Stimulated activated naive CD8-positive, alpha-beta T cell treated with anti-CD3 and anti-CD28 coated beads, Interleukin-15, Interleukin-2, amounts not matched to agents 100 ng/mL and 50 ng/mL, for 24 hours (primary cell): ENCODE measurements around the gene LRRC58.
A peak's percentile ranks its signal among the peaks of the same experiment; 100 is the strongest.
"Not testable (repeated sequence)": the region's sequence is repeated elsewhere in the genome, so short reads cannot be mapped to it uniquely, and the experiment has no call there.

ENCODE experiments used
- H3K27ac Mint-ChIP-seq: one replicate; pipeline ENCODE4 v1.8.0; 2021; ENCODE audit warnings: mild to moderate bottlenecking, mixed read lengths
- H3K27me3 Mint-ChIP-seq: one replicate; pipeline ENCODE4 v1.8.0; 2021; ENCODE audit warnings: mixed read lengths
- H3K36me3 Mint-ChIP-seq: one replicate; pipeline ENCODE4 v1.8.0; 2021; ENCODE audit warnings: low read depth, mixed read lengths
- H3K4me1 Mint-ChIP-seq: one replicate; pipeline ENCODE4 v1.8.0; 2021; ENCODE audit warnings: low read depth, mixed read lengths
- H3K4me3 Mint-ChIP-seq: one replicate; pipeline ENCODE4 v1.8.0; 2021; ENCODE audit warnings: mild to moderate bottlenecking, mixed read lengths
- H3K9me3 Mint-ChIP-seq: one replicate; pipeline ENCODE4 v1.8.0; 2021; ENCODE audit warnings: mixed read lengths

The LRRC58 gene

DNA sequence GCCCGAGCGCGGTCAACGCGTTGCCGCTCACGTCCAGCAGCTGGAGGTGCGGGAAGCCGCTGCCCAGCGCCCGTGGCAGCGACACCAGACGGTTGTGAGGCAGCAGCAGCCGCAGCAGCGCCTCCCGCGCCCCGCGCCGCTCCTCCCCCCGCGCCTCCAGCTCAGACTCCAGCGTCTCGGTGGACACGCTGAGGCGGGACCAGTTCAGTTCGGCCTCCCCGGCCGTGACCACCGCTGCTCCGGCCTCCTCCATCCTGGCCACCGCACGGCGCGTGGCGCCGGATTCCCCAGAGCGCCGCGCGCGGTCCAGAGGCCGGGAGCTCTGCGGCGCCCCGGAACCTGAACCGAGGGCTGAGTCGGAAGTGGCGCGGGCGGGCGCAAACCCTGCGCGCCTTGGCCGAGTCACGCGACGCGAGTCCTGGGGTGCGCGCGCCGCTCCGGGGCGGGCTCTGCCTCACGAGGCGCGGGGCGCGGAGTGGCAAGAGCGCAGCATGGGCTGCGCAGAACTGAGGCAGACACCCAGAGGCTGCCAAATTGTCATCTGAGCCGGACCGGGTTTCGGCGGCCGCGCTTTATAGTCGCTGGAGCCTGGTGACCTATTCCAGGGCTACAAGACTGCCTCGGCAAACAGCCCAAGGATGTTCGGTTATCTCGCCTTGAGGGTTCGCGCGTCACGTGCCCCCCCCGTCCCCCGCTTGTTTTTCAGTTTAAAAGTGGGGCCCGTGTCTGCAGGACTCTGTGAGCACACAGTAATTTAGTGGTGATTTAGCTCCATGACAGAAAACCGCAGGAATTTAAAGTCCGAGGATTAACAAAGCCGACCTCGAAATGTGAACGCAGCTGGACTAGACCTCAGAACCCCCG, at the start of gene LRRC58:
LRRC58 (minus strand) TSS at position 364 of the 864 bp plus-strand sequence; CDS start at position 253, 111 bp downstream.
- H3K4me1 Mint-ChIP-seq, result peaks cover 50% of the 10 kb centered on the region

DNA sequence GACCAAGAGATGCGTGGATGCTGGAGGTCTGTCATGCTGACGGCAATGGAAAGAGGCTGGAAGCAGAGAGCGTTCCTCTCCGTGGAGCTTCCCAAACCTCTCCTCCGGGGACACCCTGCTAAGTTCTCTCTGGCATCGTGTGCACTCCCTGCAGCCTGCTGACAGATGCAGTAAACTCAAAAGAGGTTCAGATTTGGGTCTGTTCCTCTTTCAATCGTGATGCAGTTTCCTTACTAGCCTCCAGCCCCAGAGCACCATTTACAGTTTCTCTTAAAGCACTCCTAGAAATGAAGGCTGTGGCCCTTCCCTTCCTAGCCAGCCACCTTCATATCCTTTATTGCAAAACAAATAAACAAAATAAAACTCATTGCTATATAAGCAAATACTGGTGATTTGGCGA, 47.3 kb upstream of the LRRC58 start:
- H3K36me3 Mint-ChIP-seq, result no peaks in the 10 kb centered on the region
- H3K27me3 Mint-ChIP-seq, result no peaks in the 10 kb centered on the region
- no peak overlapping the region for H3K4me3 Mint-ChIP-seq
- no peaks in the 10 kb centered on the region for H3K9me3 Mint-ChIP-seq
- no peaks in the 10 kb centered on the region for H3K4me1 Mint-ChIP-seq
- H3K27ac Mint-ChIP-seq, result no peak overlapping the region

More for the DNA sequence above, at the start of gene LRRC58:
- Mint-ChIP-seq H3K9me3 (no peaks in the 10 kb centered on the region), H3K27me3 (peaks cover 4% of the 10 kb centered on the region), H3K4me3 (peak within 1 kb of the TSS; percentile 97), H3K36me3 (peaks cover 37% of the 10 kb centered on the region), H3K27ac (peak within 1 kb of the TSS; percentile 95)

- Mint-ChIP-seq H3K4me3 (no peak overlapping the region), H3K36me3 (no peaks in the 10 kb centered on the region), H3K27me3 (no peaks in the 10 kb centered on the region), H3K4me1 (no peaks in the 10 kb centered on the region), H3K9me3 (no peaks in the 10 kb centered on the region), H3K27ac (no peak overlapping the region)
Measured at GRCh38 chr3:120394347-120394746, 45.2 kb upstream of the LRRC58 start.

DNA sequence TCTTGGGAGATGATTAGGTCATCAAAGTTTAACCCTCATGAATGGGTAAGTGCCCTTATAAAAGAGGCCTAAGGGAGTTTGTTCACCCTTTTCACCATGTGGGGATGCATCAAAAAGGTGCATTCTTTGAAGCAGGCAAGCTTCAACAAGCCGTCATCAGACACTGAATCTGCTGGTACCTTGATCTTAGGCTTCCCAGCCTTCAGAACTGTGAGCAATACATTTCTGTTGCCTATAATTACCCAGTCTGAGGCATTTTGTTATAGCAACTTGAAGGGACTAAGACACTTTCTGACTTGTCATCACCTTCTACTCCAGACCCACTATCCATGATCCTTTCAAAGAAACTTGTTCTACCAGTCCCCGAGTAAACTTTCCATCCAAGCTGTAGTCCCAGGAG, 44.6 kb upstream of the LRRC58 start:
- Mint-ChIP-seq H3K9me3 (no peaks in the 10 kb centered on the region), H3K36me3 (no peaks in the 10 kb centered on the region), H3K27ac (no peak overlapping the region), H3K4me3 (no peak overlapping the region), H3K4me1 (no peaks in the 10 kb centered on the region), H3K27me3 (no peaks in the 10 kb centered on the region)

- H3K27me3 Mint-ChIP-seq, result no peaks in the 10 kb centered on the region
- H3K4me3 Mint-ChIP-seq, result no peak overlapping the region
- H3K36me3 Mint-ChIP-seq, result no peaks in the 10 kb centered on the region
- no peak overlapping the region for H3K27ac Mint-ChIP-seq
- no peaks in the 10 kb centered on the region for H3K9me3 Mint-ChIP-seq
- H3K4me1 Mint-ChIP-seq, result no peaks in the 10 kb centered on the region
Measured at GRCh38 chr3:120393243-120393642, 44.1 kb upstream of the LRRC58 start.

DNA sequence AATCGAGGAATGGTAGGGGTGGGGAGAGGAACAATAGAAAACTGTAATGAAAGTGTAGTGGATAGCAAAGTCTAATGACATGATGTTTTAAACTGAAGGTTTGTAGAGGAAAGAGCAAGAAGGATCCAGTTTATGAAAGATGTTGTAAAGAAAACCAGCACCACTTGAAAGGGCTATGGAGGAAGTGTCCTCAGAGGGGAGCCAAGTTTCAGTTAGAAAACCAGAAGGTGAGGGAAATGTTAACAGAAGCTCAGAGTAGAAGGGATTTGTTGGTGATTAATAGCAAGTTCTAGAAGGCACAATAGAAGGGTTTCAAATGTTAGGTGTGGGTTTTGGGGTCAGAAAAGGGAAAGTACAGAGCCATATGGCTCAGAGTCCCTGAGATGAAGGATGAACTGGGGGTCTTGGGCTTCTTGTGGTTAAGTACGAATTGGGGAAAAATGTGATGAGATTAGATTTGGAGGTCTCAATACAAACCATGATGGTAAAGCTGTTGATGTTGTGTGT, 33.8 kb upstream of the LRRC58 start:
- Mint-ChIP-seq H3K4me3 (no peak overlapping the region), H3K27me3 (peaks cover 7% of the 10 kb centered on the region), H3K27ac (no peak overlapping the region), H3K4me1 (no peaks in the 10 kb centered on the region), H3K36me3 (no peaks in the 10 kb centered on the region), H3K9me3 (peaks cover 4% of the 10 kb centered on the region)

GRCh38 chr3:120381503-120381902, 32.3 kb upstream of the LRRC58 start:
- Mint-ChIP-seq H3K36me3 (no peaks in the 10 kb centered on the region), H3K27me3 (peaks cover 7% of the 10 kb centered on the region), H3K4me3 (no peak overlapping the region), H3K9me3 (peaks cover 4% of the 10 kb centered on the region), H3K4me1 (no peaks in the 10 kb centered on the region), H3K27ac (no peak overlapping the region)

DNA sequence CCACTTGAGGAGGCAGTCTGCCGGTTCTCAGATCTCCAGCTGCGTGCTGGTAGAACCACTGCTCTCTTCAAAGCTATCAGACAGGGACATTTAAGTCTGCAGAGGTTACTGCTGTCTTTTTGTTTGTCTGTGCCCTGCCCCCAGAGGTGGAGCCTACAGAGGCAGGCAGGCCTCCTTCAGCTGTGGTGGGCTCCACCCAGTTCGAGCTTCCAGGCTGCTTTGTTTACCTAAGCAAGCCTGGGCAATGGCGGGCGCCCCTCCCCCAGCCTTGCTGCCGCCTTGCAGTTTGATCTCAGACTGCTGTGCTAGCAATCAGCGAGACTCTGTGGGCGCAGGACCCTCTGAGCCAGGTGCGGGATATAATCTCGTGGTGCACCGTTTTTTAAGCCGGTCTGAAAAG, 28.8 kb upstream of the LRRC58 start:
- not testable (repeated sequence) for H3K27me3 Mint-ChIP-seq, H3K27ac Mint-ChIP-seq, H3K4me1 Mint-ChIP-seq, H3K9me3 Mint-ChIP-seq, H3K36me3 Mint-ChIP-seq, H3K4me3 Mint-ChIP-seq

DNA sequence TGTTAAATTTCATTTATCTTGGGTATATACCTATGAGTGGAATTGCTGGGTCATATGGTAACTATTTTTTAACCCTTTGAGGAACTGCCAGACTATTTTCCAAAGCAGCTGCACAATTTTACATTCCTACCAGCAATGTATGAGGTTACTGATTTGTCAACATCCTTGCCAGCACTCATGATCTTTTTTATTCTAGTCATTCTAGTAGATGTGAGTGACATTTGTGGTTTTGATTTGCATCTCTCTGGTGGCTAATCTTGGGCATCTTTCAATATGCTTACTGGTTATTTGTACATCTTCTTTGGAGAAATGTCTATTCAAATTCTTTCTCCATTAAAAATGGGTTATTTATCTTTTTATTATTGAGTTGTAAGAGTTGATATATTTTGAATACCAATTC, 21.3 kb upstream of the LRRC58 start:
- no peaks in the 10 kb centered on the region for H3K9me3 Mint-ChIP-seq
- H3K27ac Mint-ChIP-seq, result no peak overlapping the region
- H3K4me3 Mint-ChIP-seq, result no peak overlapping the region
- peaks cover 28% of the 10 kb centered on the region for H3K27me3 Mint-ChIP-seq
- H3K4me1 Mint-ChIP-seq, result peaks cover 8% of the 10 kb centered on the region
- no peaks in the 10 kb centered on the region for H3K36me3 Mint-ChIP-seq

DNA sequence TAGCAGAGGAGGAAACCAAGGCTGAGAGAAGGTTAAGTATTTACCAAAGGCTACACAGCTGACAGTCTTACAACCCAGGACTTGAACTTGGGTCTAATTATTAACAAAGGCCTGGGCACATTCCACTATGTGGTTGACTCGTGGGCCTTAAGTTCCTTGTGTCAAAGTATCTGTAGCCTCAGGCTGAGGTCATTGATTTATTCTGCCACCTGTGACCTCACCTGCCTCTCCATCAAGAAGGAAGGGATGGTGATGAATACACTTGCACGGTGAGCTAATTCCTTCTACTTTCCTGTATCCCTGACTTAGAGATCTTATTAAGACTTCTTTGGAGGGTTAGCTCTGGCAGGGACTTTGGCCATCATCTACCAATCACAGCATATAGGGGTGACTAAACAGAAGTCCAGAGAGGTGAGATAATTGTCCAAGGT, 19.9 kb upstream of the LRRC58 start:
- Mint-ChIP-seq H3K27ac (no peak overlapping the region), H3K36me3 (no peaks in the 10 kb centered on the region), H3K4me3 (no peak overlapping the region), H3K9me3 (no peaks in the 10 kb centered on the region), H3K27me3 (peaks cover 32% of the 10 kb centered on the region), H3K4me1 (peaks cover 8% of the 10 kb centered on the region)

- peaks cover 32% of the 10 kb centered on the region for H3K27me3 Mint-ChIP-seq
Measured at GRCh38 chr3:120368172-120368571, 19.0 kb upstream of the LRRC58 start.

DNA sequence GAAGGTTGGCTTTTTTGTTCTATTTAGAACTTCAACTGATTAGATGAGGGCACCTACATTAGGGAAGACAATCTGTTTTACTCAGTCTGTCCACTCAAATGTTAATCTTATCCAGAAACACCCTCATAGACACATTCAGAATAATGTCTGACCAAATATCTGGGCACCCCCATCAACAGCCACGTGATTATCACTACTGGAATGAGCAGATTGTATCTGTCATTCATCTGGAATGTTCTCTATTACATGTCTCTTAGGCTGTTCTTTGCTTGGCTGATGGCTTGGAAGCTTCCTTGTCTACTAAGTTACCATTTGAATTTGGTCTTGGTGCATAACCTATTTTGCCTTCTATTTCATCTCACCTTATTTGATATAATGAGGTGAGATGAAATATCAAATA, 15.7 kb upstream of the LRRC58 start:
- no peaks in the 10 kb centered on the region for H3K36me3 Mint-ChIP-seq

More at GRCh38 chr3:120368172-120368571, 19.0 kb upstream of the LRRC58 start:
- Mint-ChIP-seq H3K4me3 (no peak overlapping the region), H3K4me1 (peaks cover 8% of the 10 kb centered on the region), H3K9me3 (no peaks in the 10 kb centered on the region), H3K36me3 (no peaks in the 10 kb centered on the region), H3K27ac (no peak overlapping the region)

DNA sequence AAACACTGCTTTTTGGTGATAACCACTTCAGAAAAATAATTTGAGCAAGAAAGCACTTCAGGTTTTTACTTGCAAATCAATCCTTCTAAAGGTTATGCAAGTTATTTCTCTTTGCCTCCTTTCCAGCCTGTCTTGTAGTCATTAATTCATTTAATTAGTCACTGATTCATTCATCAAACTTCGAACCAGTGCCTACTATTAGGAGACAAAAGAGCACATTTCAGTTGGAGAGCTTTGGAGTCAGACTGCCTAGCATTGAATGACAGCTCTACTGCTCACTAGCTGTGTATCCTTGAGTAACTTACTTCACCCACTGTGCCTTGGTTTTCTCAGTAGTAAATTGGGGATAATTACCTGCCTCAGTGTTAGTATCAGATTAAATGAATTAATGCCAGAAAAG, 14.9 kb upstream of the LRRC58 start:
- H3K36me3 Mint-ChIP-seq, result no peaks in the 10 kb centered on the region
- no peak overlapping the region for H3K27ac Mint-ChIP-seq
- H3K4me1 Mint-ChIP-seq, result no peaks in the 10 kb centered on the region

More for the DNA sequence above, 15.7 kb upstream of the LRRC58 start:
- no peak overlapping the region for H3K27ac Mint-ChIP-seq
- H3K27me3 Mint-ChIP-seq, result peaks cover 29% of the 10 kb centered on the region
- H3K4me1 Mint-ChIP-seq, result no peaks in the 10 kb centered on the region
- no peak overlapping the region for H3K4me3 Mint-ChIP-seq
- no peaks in the 10 kb centered on the region for H3K9me3 Mint-ChIP-seq

GRCh38 chr3:120357807-120358206, 8.7 kb upstream of the LRRC58 start:
- Mint-ChIP-seq H3K27ac (no peak overlapping the region), H3K36me3 (no peaks in the 10 kb centered on the region), H3K4me3 (no peak overlapping the region), H3K9me3 (no peaks in the 10 kb centered on the region), H3K4me1 (no peaks in the 10 kb centered on the region), H3K27me3 (peaks cover 30% of the 10 kb centered on the region)

More for the DNA sequence above, 14.9 kb upstream of the LRRC58 start:
- H3K4me3 Mint-ChIP-seq, result no peak overlapping the region
- H3K9me3 Mint-ChIP-seq, result no peaks in the 10 kb centered on the region
- peaks cover 29% of the 10 kb centered on the region for H3K27me3 Mint-ChIP-seq

DNA sequence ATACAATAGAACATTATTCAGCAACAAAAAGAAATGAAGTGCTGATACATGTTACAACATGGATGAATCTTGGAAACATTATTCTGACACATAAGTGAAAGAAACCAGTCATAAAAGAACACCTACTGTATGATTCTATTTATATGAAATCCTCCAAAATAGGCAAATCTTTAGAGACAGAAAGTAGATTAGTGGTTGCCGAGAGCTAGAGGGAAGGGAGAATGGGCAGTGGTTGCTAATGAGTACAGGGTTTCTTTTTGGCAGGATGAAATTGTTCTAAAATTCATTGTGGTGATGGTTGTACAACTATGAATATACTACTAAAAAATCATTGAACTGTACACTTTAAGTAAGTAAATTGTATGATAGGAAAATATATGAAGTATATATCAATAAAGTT, 6.3 kb upstream of the LRRC58 start:
- no peaks in the 10 kb centered on the region for H3K4me1 Mint-ChIP-seq
- H3K27ac Mint-ChIP-seq, result no peak overlapping the region
- H3K9me3 Mint-ChIP-seq, result no peaks in the 10 kb centered on the region
- no peak overlapping the region for H3K4me3 Mint-ChIP-seq
- H3K27me3 Mint-ChIP-seq, result peaks cover 25% of the 10 kb centered on the region
- H3K36me3 Mint-ChIP-seq, result no peaks in the 10 kb centered on the region
